ENCODE data around the gene LARGE1.

LARGE1 gene

DNA sequence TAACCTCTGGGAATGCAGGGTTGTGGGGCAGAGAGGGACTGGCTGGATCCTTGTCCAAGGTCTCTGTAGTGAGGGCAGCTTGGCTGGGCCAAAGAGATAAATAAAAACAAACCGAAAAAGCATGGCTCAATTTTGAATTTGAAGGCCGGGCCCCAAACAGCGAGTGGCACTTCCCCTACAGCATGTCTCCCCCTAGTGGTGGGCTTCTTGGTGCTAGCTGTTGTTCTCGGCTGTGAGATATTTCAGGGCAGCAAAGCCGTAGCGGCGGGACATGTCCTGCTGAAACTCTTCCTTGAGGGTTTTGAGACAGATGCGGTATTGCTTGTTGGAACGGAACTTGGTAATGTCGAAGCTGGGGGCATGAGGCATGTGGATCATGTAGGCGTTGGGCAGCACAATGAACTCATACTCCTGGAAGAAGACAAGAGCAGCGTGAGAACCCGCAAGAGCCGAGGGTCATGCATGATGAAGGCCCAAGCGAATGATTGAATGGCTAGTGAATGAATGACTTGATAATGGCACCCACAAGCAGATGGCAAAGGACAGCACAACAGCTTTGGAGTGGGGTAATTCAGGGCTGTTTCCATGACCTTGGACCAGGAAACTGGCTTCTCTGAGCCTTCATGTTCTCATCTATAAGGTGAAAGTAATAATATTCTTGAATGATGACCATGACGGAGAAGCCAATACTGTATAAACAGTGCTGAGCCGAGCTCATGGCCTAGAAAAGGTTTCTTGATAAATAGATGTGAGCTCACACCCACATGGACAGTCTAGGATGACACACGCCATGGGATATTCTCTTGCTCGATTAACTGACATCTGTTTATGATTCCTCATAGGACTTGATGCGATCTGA, 645.8 kb downstream of the LARGE1 start:
- DNase-seq = no peak

DNA sequence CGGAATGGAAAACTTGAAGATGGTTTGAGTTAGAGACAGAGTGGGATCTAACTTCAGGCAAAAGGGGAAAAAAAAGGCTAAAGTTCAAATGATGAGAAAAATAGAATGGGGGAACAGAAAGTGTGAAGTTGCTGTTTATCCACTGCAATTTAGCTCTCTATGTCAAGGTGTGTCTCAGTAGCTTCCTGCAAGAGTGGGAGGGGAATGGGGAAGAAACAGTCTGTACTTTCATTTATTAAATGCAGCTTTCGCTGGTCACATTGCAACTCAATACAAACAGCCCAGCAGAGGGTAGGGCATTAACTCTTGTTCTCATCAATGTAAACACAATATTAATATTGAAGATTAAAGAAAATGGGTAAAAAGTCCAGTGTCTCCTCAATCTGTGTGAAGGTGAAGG, 647.4 kb downstream of the LARGE1 start:
- no peak for DNase-seq

DNA sequence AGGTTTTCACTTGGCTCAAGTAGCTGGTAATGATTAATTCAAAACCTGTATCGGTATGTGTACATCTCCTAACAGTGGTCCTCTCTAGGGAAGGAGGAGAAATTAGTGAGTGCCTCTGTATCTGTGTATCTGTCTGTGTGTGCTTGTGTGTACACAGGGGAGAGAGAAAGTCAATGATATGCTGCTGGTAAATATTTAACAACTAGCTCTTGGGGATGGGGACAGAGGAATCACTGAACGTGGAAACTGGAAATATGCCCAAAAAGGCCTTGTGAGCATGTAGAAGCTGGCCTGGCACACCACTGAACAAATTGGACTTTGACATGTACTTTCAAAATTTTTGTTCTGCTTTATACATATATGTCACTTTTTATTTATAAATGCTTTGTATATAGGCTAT, 648.1 kb downstream of the LARGE1 start:
- no peak for DNase-seq

DNA sequence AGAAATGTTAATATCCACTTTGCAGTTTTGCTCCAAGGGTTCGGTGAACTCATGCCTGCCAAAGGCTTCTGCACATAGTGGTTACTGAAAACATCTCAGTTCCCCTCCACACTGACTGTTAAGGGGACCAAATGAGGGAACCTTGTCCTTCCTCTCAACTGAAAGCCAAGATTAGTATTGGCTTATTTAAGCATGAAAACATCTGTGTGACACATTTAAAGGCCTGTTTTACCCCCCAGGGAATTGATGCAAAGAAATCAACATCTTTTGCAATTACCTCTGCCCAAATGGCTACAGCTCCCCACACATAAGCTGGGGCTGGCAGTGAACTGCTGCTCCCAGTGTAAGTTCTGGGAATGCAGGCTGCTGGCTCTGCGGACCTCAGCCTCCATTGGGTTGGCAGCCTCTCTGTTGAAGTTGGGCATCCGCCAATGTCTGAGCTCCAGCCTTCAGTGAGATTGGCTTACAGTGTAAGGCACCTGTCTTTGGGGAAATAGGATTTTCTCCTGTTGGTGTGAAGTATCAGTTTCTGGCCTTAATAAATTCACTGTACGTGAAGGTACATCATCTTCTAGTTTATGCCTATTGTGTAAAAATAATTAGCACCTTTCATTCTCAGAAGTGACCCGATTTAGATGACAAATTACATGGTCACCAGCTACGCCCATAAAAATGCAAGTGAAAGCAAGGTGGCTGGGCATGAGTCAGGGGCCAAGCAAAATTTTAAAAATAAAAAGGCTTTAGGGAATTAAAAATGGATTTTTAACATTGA, 648.7 kb downstream of the LARGE1 start:
- DNase-seq = peak in 1 of 2 experiments; percentile 36

DNA sequence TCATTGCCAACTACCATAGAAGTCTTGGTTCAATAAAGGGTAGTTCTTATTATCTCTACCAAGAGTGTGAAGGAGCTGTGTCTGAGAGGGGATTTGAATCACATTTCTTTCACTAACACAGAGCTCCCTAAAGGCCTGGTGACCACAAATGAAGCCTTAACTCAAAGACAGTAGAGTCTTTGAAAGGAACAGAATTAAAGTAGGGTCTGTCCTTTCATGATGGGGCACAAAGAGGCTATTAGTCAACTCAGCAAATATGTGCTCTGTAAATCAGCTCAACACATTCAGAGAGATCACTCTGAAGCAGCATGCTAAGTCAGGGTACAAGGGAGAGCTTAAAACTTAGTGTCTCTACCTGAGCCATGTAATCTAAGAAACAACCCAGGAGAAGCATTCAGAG, 649.7 kb downstream of the LARGE1 start:
- DNase-seq = no peak

DNA sequence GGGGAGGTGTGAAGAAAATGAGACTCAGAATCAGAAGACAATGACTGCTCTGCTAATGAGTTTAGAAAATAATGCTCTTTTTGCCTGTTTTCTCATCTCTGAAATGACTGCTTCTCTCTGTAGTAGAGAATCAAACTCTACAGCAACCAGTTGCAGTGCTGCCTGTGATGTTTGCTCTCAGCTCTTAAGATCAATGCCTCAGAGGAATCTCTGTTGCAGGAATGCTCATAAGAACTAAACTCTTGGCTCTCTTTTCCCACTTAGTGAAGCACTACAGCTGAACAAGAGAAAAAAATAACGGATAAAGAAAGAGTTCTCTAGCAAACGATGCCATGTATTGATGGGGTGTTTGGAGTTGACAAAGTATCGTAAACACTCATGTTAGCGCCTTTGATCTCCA, 658.6 kb downstream of the LARGE1 start:
- no peak for DNase-seq

DNA sequence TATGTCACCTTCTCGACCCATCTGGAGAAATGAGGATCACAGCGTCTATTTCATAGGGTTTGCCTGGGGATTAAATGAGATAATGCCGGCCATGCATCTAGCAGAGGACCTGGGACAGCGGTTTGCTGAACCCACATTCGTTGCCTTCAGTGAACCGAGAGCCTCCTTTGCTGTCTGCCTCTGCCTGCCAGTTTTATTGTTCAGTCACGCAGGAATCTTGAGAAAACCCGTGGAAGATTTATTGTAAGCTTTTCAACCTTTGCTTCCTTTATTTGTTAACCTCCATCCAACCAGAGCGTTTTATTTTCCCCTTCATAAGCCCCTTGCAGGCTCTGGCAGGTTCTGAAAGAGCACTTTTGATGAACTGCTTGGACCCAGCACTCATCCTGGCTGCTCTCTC, 659.8 kb downstream of the LARGE1 start:
- DNase-seq = no peak

DNA sequence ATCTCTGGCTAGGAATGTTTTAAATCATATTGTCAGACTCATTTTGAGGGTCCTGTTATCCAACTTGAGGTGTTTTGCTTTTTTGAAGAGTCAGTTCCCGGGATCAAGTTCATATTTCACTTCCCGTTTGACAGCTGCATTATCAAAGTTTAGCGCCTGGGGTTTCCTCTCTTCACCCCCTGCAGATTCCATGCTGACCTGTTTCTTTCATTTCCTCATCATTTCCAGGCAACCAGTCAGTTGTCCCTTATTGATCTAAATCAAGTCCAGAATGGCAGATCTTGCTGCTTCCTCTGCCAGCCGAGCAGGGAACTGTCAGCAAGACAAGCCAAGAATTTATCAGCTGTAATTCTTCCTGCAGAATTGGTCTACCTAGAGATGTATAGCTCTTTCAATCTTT, 664.5 kb downstream of the LARGE1 start:
- DNase-seq = no peak

DNA sequence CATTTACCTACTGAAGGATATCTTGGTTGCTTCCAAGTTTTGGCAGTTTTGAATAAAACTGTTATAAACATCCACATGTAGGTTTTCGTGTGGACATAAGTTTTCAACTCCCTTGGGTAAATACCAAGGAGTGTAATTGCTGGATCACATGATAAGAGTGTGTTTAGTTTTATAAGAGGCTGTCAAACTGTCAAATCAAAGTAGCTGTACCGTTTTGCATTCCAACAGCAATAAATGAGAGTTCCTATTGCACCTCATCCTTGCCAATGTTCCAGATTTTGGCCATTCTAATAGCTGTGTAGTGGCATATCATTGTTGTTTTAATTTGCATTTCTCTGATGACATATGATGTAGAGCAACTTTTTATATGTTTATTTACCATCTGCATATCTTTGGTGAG, 671.3 kb downstream of the LARGE1 start:
- no peak for DNase-seq

DNA sequence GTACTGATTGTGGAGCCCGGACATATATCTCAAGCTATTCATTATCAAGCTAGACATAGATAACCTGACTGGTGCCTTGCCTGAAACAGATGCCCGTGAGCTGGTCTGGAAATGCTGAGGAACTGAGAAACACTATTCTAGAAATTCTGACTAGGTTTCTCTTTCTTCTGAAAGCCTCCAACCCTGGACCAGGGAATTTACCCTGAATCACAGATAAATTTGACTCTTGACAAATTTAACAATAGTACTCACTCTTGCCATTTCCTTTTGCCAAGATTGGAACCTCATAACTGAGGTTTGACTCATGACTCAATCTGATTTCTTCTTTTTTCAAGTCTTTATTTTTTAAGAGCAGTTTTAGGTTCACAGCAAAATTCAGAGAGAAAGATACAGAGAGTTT, 672.5 kb downstream of the LARGE1 start:
- DNase-seq = no peak

DNA sequence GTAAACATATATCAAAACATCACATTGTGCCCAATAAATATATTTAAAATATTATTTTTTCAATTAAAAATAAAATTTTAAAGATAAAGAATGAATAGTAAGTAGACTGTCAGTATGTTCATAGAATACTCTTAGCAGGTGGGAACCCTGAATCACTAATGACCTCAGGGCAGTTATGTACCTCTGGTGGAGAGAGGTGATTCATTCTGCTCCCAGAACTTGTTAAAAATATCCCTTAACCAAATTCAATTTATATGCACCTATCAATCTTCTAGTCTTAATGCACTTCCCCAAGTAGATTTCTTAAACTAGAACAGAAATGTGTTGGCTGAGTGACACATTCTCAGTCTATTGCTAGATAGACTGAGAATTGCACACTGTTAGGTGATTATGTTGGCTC, 678.2 kb downstream of the LARGE1 start:
- no peak for DNase-seq

DNA sequence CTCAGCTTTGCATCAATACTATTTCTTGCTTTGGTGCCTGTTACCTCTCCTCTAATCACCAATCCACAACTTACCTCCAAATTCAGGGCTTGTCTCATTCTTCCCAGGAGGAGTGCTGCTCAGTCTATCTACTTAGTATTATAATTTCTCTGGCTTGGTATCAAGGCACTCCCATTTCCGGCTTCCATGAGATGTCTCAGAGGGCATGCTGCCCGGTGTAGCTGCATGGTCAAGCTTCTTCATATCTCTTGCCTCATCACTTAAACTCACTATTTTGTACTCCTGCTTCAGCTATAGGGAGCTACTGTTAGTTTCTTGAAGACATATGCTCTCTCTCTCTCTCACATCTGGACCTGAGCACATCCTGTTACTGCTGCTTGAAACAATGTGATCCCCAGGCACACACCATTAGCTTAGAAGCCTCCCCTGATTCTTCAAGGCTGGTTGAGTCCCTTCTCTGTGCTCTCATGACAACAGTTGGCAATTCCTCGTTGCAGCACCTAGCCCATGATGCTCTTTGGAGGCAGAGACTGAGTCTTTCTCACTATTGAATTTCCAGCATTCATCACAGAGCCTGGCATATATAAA, 679.3 kb downstream of the LARGE1 start:
- DNase-seq = no peak

DNA sequence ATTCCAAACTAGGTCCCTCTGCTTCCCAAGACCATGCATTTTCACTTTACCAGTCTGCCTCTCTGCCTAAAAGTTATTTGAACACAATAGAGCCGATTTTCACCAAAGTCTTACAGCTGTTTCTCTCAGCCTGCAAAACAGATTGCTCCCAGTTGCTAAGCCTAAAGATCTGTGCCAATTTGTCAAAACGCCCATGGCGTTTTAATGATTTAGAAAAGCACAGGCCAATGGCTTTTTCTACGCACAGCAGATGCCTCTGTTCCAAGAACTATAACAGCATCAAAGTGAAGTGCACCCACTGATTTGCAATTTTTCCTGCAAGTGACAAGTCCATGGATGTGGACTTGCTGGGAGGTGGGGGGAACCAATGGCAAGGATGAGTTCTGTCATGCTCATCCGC, 688.2 kb downstream of the LARGE1 start:
- DNase-seq = no peak

DNA sequence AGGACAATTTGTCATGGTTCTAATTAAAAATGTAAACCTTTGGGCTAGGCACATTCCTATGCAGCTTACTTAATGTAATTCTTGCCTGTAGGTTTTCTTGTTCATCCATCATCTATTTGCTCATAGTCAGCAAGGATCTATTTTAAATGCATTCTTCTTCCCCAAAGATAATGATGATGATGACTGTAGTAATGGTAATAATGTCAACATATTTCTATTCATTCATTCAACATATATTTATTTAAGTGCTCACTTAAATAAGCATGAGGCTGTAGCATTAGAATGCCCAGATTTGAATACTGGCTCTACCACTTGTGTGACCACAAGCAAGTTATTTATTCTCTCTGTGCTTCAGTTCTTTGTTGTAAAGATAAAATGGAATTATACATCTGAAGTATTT, 692.5 kb downstream of the LARGE1 start:
- no peak for DNase-seq

DNA sequence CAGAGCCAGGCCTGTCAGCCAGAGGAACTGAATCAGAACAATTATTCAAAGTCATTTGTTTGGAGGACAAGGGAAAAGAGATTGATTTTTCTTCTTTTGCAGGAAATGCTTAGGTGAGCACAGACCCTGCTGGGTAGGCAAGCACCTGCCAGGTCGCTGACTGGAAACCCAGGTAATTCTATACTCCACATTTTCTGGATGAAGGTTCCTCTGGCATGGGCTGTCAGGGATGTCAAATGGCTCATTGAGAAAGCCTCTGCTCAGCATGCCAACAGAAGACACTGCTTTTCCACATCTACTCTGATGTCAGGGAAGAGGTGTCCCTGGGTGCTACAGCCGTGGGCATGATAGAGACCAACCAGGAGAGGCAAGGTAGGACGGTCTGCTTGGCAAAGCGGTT, 695.4 kb downstream of the LARGE1 start:
- no peak for DNase-seq
